Measurements from ENCODE around the gene C18orf63. TPM values are rescaled to one million over a fixed set of nuclear protein-coding genes. Genes with fewer than 3 reads are reported as not detected.

The C18orf63 gene
- total and polyA plus RNA-seq, 2 of the 4 experiments (the other 2 are of a cell fraction), result not detected

DNA sequence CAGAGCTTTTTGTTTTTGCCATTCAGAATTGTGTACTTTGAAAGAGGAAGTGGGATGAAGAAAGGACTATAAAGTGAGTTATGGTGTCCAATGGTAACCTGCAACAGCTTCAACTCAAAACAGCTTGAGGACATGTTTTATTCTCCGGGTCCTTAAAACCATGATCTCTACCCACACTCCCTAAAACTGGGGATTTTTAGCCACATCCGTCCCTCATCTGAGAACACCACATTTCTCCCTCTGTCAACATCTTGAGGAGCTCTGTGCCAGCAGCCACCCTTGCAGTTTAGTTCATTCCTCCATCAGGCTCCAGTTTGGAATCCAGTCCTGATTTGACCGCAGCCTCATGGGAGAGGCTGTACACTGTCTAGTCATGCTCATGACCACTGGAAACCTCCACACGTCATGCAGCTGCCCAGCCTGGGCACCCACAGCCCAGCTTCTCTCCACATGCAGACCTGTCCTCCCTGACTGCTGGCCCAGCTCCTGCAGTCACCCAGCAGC, 62.6 kb downstream of the C18orf63 start:
- intact Hi-C loops (cut with micrococcal nuclease), result no loop called here
- Histone ChIP-seq H4K8ac (ENCODE audit: low read depth in 2 of 2, low read length in 2 of 2) (no peak overlapping the region), H3K18ac (ENCODE audit: low read depth, low read length) (no peak overlapping the region), H3K9ac (ENCODE audit: low read depth, low read length) (no peak overlapping the region), H4K20me1 (ENCODE audit: insufficient read depth, low read length) (no peaks in the 10 kb centered on the region), H3K9me1 (ENCODE audit: insufficient read depth, low read length) (no peaks in the 10 kb centered on the region), H3K4me2 (ENCODE audit: low read depth, low read length) (no peak overlapping the region), H3K56ac (ENCODE audit: extremely low read depth, insufficient read depth, low read length) (no peak overlapping the region), H3K4me1 (ENCODE audit: control insufficient read depth, insufficient read depth, low read length) (no peaks in the 10 kb centered on the region), H3K4ac (ENCODE audit: low read depth, low read length) (no peak overlapping the region), H2AFZ (replicated peaks; ENCODE audit: low read length, poor library complexity) (no peak overlapping the region), H4K5ac (ENCODE audit: low read depth, low read length) (no peak overlapping the region), H2AK5ac (ENCODE audit: low read depth, low read length) (no peak overlapping the region), H3K36me3 (ENCODE audit: control insufficient read depth, insufficient read depth, low read length) (no peaks in the 10 kb centered on the region), H3K23ac (ENCODE audit: low read depth, low read length) (no peak overlapping the region), H2BK120ac (ENCODE audit: low read depth, low read length) (no peak overlapping the region), H2BK15ac (ENCODE audit: low read depth, low read length) (no peak overlapping the region), H2BK20ac (ENCODE audit: low read depth, low read length) (no peak overlapping the region), H2AK9ac (replicated peaks; ENCODE audit: low read depth, low read length, poor library complexity) (no peak overlapping the region), H2BK5ac (ENCODE audit: low read depth, low read length, poor library complexity, severe bottlenecking) (no peak overlapping the region), H3K9me3 (ENCODE audit: control insufficient read depth, insufficient read depth, low read length) (no peaks in the 10 kb centered on the region), H3K27ac (ENCODE audit: insufficient read depth, low read length) (no peak overlapping the region), H3K27me3 (ENCODE audit: control insufficient read depth, insufficient read depth, low read length) (peaks cover 5% of the 10 kb centered on the region), H3K14ac (replicated peaks; ENCODE audit: low read depth, low read length) (no peak overlapping the region), H4K91ac (ENCODE audit: insufficient read depth, low read depth, low read length) (no peak overlapping the region), H3K79me1 (ENCODE audit: low read depth in 1 of 2, low read length in 2 of 2) (no peaks in the 10 kb centered on the region), H3K4me3 (ENCODE audit: insufficient read depth, low read depth, low read length) (no peak overlapping the region)
- TF ChIP-seq, protein P1, sequence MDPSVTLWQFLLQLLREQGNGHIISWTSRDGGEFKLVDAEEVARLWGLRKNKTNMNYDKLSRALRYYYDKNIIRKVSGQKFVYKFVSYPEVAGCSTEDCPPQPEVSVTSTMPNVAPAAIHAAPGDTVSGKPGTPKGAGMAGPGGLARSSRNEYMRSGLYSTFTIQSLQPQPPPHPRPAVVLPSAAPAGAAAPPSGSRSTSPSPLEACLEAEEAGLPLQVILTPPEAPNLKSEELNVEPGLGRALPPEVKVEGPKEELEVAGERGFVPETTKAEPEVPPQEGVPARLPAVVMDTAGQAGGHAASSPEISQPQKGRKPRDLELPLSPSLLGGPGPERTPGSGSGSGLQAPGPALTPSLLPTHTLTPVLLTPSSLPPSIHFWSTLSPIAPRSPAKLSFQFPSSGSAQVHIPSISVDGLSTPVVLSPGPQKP (IDR thresholded peaks at IDR 0.05; ENCODE audit: borderline replicate concordance, low read depth, low read length), result no peak
- TF ChIP-seq BHLHE40 (IDR thresholded peaks at IDR 0.05; ENCODE audit: low read depth, low read length), result no peak
- TF ChIP-seq SMC3 (IDR thresholded peaks at IDR 0.05; ENCODE audit: low read depth, low read length), result no peak
- TF ChIP-seq RCOR1 (IDR thresholded peaks at IDR 0.05; ENCODE audit: insufficient replicate concordance, low read length), result no peak
- TF ChIP-seq POLR2A (IDR thresholded peaks at IDR 0.05; ENCODE audit: low read depth, low read length), result no peak
- no peak for TF ChIP-seq RAD21 (IDR thresholded peaks at IDR 0.05; ENCODE audit: low read length)
- no peak for TF ChIP-seq CEBPB (IDR thresholded peaks at IDR 0.05; ENCODE audit: low read depth, low read length)
- TF ChIP-seq CHD1 (IDR thresholded peaks at IDR 0.05; ENCODE audit: low read depth, low read length), result no peak
- no peak for TF ChIP-seq FOS (IDR thresholded peaks at IDR 0.05; ENCODE audit: low read depth, low read length)
- BruUV-seq (replicated peaks), result no TSS peak
- dilution Hi-C loops (cut with HindIII; ENCODE audit: low sequenced_read_pairs, unreplicated experiment), result no loop called here
- CTCF ChIA-PET, result interaction anchor here (1.0 kb wide), 1 partner anchor 118 kb away, joined by 3 read pairs; the partner anchor contains the start of gene CNDP2
- DNase-seq (no peak), ATAC-seq (ENCODE audit: low read depth) (no peak; the same call in 1 of the 2 replicates)
- in situ Hi-C loops (cut with MboI; ENCODE audit: low sequenced_read_pairs), result no loop called here
- POLR2A ChIA-PET (ENCODE audit: unreplicated experiment), result no interaction called here
- WGBS, 2 experiments (ENCODE audit: extremely low coverage in 2 of 2, insufficient read length in 1 of 2), result 57% methylated on average over 2 of the region's 4 CpGs; no CpG with 5 or more reads in 1 of the 2 experiments

All from IMR-90 (cell line).